ENCODE data around the gene HNRNPA2B1. TPM values are rescaled to one million over a fixed set of nuclear protein-coding genes. Genes with fewer than 3 reads are reported as not detected.

Gene HNRNPA2B1
- total RNA-seq, 4 donors from 2014 or later: 196 to 279 (median 208) TPM

DNA sequence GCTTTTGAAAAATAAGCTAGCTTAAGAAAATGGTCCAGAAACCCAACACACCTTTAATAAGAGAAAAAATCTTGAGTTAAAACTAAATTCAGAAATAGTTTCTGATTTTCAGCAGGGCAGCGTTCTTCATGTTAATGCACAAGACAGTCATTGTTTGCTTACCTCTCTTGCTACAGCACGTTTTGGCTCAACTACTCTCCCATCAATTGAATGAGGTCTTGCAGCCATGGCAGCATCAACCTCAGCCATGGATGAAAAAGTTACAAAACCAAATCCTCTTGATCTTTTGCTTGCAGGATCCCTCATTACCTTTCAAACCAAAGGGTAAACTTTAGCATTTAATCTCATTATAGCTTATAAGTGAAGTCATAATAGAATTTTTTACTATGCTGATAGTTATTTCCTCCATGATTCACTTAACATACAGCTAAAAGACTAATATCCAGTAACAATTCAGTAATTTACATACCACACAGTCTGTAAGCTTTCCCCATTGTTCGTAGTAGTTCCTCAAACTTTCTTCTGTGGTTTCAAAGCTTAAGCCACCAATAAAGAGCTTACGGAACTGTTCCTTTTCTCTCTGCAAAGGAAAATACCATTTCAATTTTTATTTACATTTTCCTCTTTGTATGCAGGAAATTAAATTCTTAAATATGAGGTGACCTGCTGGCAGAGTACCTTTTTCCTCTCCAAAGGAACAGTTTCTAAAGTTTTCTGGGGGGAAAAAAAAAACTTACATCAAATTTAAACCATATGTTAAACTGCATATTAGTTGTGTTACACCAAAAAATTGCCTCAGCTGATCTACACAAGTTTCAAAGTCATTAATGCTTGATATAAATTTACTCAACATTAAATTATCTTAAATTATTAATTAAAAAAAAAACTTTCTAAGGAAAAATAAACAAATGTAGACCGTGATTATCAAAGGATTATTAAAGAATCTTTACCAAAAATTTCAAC lies 3.1 kb downstream of the HNRNPA2B1 start:
- TF ChIP-seq, protein P1, sequence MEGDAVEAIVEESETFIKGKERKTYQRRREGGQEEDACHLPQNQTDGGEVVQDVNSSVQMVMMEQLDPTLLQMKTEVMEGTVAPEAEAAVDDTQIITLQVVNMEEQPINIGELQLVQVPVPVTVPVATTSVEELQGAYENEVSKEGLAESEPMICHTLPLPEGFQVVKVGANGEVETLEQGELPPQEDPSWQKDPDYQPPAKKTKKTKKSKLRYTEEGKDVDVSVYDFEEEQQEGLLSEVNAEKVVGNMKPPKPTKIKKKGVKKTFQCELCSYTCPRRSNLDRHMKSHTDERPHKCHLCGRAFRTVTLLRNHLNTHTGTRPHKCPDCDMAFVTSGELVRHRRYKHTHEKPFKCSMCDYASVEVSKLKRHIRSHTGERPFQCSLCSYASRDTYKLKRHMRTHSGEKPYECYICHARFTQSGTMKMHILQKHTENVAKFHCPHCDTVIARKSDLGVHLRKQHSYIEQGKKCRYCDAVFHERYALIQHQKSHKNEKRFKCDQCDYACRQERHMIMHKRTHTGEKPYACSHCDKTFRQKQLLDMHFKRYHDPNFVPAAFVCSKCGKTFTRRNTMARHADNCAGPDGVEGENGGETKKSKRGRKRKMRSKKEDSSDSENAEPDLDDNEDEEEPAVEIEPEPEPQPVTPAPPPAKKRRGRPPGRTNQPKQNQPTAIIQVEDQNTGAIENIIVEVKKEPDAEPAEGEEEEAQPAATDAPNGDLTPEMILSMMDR (IDR thresholded peaks at IDR 0.05; ENCODE audit: low read depth): no peak

DNA sequence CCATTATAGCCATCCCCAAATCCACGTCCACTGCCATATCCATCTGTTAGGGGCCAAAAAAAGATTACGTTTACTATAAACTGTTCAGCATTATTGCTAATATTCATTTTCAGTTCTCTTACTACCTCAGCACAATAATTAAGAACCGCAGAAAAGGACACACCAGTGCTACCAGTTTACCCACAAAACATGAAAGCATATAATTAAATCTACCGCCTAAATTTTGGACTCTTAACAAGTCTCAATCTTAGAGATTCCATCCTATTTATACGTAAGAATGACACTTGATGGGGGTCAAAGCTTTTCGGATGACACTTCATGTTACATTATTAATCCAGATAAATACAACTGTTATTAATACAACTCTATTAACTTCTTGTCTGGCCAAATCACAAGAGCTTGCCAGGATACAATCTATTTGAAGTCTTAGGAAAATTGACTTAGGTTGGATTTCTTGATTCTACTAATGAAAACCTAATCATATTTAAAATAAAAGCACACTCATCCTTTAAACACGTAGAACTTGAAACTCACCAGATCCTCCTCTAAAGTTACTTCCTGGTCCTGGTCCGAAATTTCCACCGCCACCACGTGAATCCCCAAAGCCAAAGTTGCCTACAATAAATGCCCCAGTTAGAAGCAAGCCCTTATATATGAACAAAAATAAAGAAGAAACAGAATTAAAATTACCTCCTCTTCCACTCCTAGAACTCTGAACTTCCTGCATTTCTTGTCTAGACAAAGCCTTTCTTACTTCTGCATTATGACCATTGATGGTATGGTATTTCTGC lies 4.5 kb downstream of the HNRNPA2B1 start:
- TF ChIP-seq, protein P1 (IDR thresholded peaks at IDR 0.05; ENCODE audit: low read depth): no peak

DNA sequence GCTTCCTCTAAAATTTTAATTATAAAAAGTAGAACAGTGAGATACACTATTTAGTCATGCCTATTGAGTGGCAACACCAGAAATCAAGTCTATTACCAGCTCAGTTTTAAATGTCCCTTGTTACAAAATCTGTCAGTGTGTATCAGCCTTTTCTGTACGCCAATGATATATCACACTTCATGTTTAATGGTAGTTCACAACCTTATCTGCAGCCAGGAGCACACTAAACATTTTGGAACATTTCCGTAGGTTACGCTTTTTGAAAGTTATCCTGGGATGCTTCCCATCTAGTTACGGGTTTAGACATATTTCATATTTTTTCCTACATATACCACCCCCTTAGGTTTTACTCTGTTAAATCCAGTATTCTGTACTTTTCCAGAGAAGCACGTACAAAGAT lies 5.4 kb downstream of the HNRNPA2B1 start:
- TF ChIP-seq, protein P1 (IDR thresholded peaks at IDR 0.05; ENCODE audit: low read depth): no peak

DNA sequence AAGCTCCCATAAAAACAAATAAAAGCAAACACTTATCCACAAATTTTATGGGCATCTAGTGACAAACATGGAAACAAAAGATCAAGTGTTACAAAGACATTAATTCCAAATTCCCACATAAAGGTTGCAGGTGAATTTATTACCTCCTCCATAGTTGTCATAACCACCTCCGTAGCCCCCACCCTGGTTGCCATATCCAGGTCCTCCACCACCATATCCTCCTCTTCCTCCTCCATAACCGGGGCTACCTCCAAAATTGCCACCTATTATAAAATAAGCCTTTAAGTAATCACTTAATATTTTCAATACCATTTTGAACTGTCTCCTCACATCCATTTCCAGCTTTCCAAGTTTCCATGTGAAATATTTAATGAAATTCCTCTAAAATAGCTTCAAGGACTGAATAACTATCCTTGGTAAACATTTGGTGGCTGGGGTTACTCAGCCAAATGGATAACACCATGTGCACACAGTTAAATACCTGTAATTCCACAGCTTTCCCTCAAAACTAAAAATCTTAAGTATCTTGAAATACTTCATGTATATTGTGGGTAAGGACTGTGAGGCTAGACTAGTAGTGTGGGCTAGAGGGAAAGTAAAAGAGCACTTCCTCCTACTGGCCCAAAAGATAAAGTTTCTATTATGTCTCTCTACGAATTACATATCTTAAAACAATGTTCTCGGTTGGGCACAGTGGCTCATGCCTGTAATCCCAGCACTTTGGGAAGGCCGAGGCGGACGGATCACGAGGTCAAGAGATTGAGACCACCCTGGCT lies 6.9 kb downstream of the HNRNPA2B1 start:
- TF ChIP-seq, protein P1 (IDR thresholded peaks at IDR 0.05; ENCODE audit: low read depth): no peak

DNA sequence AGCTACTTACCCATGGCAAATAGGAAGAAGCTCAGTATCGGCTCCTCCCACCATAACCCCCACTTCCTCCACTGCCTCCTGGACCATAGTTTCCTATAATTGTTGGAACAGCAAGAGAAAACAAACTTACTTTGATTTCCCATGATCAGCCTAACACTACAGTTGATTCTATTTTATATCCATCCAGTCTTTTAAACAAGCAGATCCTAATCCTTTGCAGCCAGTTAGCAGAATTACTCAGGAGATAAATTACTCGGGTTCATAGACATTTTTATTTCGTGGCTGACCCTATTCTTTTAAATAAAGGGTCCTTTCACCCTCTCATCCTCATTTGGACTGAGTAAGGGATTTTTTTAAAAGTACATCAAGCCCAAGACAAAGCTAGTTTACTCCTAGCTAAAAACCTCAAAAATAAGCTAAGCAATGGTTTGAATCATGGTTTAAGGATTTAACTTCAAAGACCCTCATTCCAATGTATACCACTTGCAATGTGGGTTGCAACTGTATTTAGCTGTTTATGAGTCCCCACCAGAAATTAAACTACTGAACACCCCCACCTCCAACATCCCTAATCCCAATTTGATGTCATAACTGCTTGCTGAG lies 8.0 kb downstream of the HNRNPA2B1 start:
- TF ChIP-seq, protein P1 (IDR thresholded peaks at IDR 0.05; ENCODE audit: low read depth): no peak

DNA sequence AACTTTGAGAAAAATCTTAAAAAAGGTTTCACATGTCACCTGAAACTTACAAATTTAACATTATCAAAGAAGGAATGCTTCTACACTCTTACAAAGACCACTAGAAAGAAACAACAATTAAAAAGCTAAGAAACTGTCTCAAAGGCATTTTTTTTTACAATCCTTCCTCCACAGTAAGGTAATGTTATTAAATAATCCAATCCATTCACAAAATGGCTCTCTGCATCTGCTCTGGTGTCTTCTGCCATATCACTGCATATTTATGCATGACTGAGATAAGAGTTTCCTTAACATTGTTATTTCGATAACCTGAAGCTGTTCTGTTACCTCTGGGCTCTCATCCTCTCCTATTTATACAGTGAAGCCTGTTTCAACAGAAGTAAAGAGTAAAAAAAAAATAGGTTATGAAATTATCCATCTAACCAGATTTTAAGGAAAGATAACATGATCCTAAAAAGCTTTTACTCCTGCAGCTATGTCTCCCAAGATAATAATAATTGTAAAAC lies 8.5 kb downstream of the HNRNPA2B1 start:
- TF ChIP-seq, protein P1 (IDR thresholded peaks at IDR 0.05; ENCODE audit: low read depth): no peak
